Measurements from ENCODE around the gene ARMC2. TPM values are rescaled to one million over a fixed set of nuclear protein-coding genes. Genes with fewer than 3 reads are reported as not detected.

The ARMC2 gene
- total and polyA plus RNA-seq, 10 donors: 1.4 to 12.2 (median 5.7) TPM

DNA sequence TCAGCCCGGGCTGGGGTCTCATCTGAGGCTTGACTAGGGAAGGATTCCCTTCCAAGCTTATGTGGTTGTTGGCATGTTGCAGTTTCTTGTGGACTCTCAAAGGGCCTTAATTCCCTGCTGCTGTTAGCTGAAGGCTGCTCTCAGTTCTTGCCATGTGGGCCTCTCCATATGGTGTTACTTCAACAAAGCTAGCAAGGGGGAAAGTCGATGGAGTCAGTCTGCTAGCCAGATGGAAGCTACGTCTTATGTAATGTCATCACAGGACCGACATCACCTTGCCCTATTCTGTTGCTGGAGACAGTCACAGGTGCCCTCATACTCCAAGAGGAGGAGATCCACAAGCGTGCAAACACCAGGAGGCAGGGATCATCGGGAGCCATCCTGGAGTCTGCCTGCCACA lies 43.3 kb upstream of the ARMC2 start:
- no peaks in the 10 kb centered on the region for H3K9me3 ChIP-seq
- no peak for DNase-seq
- peaks cover 0 to 24% (median 14%) of the 10 kb centered on the region in 6 donors for H3K4me1 ChIP-seq
- intact Hi-C loops (cut with DNase I; ENCODE audit: low total_unique reads): no loop called here
- no peak overlapping the region for H3K4me3 ChIP-seq
- 91 to 95% (median 93%) methylated on average over 6 of the region's 6 CpGs for WGBS, 5 donors
- H3K27ac ChIP-seq: no peak overlapping the region
- TF ChIP-seq POLR2A (IDR thresholded peaks at IDR 0.05): no peak
- TF ChIP-seq POLR2AphosphoS5 (IDR thresholded peaks at IDR 0.05): no peak
- no peak for TF ChIP-seq CTCF (IDR thresholded peaks at IDR 0.05 in 8 of 11, conservative IDR thresholded peaks at IDR 0.05 in 3 of 11)
- no peaks in the 10 kb centered on the region for H3K36me3 ChIP-seq
- no peaks in the 10 kb centered on the region for H3K27me3 ChIP-seq (replicated peaks in 1 of 7)

DNA sequence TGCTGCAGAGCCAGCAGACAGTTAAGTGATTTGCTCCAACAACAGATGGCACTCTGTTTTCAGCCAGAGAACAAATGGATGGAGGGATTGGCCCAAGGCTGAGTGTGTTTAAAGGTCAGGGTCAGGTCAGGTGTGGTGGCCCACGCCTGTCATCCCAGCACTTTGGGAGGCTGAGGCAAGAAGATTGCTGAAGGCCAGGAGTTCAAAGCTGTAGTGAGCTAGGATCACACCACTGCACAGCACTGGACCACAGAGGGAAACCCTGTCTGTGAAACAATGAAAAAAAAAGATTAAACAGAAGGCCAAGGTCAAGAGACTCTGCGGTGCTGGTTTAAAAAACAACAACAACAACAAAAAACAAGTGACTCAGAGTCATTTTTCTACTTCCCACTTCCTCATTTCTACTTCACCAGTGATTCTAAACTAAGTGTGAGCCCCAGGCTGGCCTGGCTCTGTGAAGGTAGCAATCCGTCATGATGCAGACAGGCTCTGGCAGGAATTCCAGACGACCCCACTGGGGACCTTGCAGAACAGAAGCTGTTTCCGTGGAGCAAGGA lies 42.5 kb upstream of the ARMC2 start:
- no peaks in the 10 kb centered on the region for H3K36me3 ChIP-seq
- no peaks in the 10 kb centered on the region for H3K9me3 ChIP-seq
- H3K27ac ChIP-seq: peak overlapping the region in 4 of 8 donors; percentile 7 to 43 (median 23)
- TF ChIP-seq POLR2AphosphoS5 (IDR thresholded peaks at IDR 0.05): no peak
- H3K4me1 ChIP-seq: peaks cover 0 to 24% (median 14%) of the 10 kb centered on the region in 6 donors
- intact Hi-C loops (cut with DNase I; ENCODE audit: low total_unique reads): no loop called here
- 17 to 35% (median 25%) methylated on average over 5 of the region's 5 CpGs for WGBS, 5 donors
- H3K27me3 ChIP-seq (replicated peaks in 1 of 7): no peaks in the 10 kb centered on the region
- no peak for DNase-seq
- no peak overlapping the region for H3K4me3 ChIP-seq

DNA sequence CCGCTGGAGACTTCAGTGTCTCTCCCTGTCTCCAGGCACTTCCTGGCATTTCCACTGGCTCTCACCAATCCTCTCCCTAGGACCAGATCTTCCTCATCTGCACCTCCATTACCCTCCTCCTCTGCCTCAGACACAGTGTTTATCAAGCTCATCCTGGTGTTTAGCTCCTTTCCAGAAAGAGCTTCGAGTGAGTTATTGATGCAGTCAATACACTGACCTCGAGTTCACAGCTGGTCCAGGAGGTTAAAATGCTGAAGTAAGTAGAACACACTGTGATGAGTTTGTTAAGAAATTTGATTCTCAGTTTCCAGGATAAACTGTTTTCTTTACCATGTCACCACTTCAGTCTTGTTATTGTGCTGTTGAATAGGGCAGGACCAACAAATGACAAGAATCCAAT lies 42.1 kb upstream of the ARMC2 start:
- no peak for TF ChIP-seq POLR2A (IDR thresholded peaks at IDR 0.05)
- intact Hi-C loops (cut with DNase I; ENCODE audit: low total_unique reads): no loop called here
- Histone ChIP-seq H3K9me3 (no peaks in the 10 kb centered on the region), H3K27me3 (replicated peaks in 1 of 7) (no peaks in the 10 kb centered on the region), H3K27ac (peak overlapping the region in 4 of 8 donors; percentile 7 to 43 (median 23)), H3K36me3 (no peaks in the 10 kb centered on the region), H3K4me1 (peaks cover 0 to 19% (median 12%) of the 10 kb centered on the region in 6 donors), H3K4me3 (no peak overlapping the region)
- DNase-seq: no peak
- 31 to 50% (median 36%) methylated on average over 3 of the region's 3 CpGs for WGBS, 5 donors

DNA sequence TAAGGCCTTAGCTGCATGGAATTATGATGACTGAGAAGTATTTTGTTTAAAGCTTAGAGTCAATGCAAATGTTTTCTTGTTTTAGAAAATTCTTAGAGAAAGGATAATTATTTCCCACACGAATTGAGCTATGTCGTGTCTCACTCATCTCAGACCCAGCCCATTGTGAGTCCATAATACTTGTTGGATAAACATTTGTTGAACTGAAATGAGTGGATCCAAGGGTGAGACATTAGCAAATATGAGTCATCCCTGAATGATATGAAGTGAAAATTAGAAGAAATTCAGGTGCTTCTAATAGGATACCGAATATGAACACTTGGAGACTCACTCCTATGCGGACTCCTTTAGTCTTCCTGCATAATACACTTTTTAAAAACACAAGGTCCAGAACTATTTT lies 41.6 kb upstream of the ARMC2 start:
- H3K4me3 ChIP-seq: no peak overlapping the region
- no peak for DNase-seq
- no peaks in the 10 kb centered on the region for H3K9me3 ChIP-seq
- 93 to 98% (median 95%) methylated on average over 4 of the region's 4 CpGs for WGBS, 5 donors
- peaks cover 0 to 14% (median 10%) of the 10 kb centered on the region in 6 donors for H3K4me1 ChIP-seq
- intact Hi-C loops (cut with DNase I; ENCODE audit: low total_unique reads): no loop called here
- H3K36me3 ChIP-seq: no peaks in the 10 kb centered on the region
- H3K27ac ChIP-seq: no peak overlapping the region
- no peaks in the 10 kb centered on the region for H3K27me3 ChIP-seq (replicated peaks in 1 of 7)
- TF ChIP-seq POLR2AphosphoS5 (IDR thresholded peaks at IDR 0.05) (no peak), POLR2A (IDR thresholded peaks at IDR 0.05) (no peak), CTCF (IDR thresholded peaks at IDR 0.05 in 8 of 11, conservative IDR thresholded peaks at IDR 0.05 in 3 of 11) (no peak)

DNA sequence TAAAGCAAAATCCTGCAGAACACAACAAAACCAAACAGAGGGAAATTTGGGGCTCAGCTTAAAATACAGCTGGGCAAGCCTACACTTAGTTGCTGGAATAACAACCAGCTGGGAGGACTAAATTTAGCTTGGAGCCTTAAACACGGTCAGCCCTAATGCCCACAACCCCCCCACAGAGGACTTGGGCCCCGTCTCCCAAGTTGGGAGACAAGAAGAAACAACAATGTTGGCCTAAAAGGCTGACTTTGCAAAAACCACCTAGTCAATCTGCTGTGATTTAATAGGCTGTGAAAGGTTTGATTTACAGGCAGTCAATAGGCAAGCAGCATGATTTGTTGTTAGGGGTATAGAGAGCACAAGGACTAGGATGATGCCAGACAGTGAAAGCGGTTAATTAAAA lies 40.3 kb upstream of the ARMC2 start:
- no peak overlapping the region for H3K27ac ChIP-seq
- 77 to 89% (median 83%) methylated on average over 3 of the region's 3 CpGs for WGBS, 5 donors
- H3K4me1 ChIP-seq: peaks cover 0 to 13% (median 10%) of the 10 kb centered on the region in 6 donors
- peaks cover 0 to 1% (median 0%) of the 10 kb centered on the region in 8 donors for H3K9me3 ChIP-seq
- H3K27me3 ChIP-seq (replicated peaks in 1 of 7): no peaks in the 10 kb centered on the region
- TF ChIP-seq CTCF (IDR thresholded peaks at IDR 0.05 in 8 of 11, conservative IDR thresholded peaks at IDR 0.05 in 3 of 11) (no peak), POLR2A (IDR thresholded peaks at IDR 0.05) (no peak), POLR2AphosphoS5 (IDR thresholded peaks at IDR 0.05) (no peak)
- H3K36me3 ChIP-seq: no peaks in the 10 kb centered on the region
- intact Hi-C loops (cut with DNase I; ENCODE audit: low total_unique reads): no loop called here
- no peak for DNase-seq
- no peak overlapping the region for H3K4me3 ChIP-seq
